ENCODE measurements around the gene TIRAP. TPM values are rescaled to one million over a fixed set of nuclear protein-coding genes. Genes with fewer than 3 reads are reported as not detected.
"Not testable (repeated sequence)": the region's sequence is repeated elsewhere in the genome, so short reads cannot be mapped to it uniquely, and the experiment has no call there.

TIRAP gene
- total RNA-seq, 8 experiments from 2014 or later: 2.1 to 11.7 (median 4.5) TPM

GRCh38 chr11:126297004-126297403 lies 14.1 kb downstream of the TIRAP start:
- in situ Hi-C loops (cut with MboI; ENCODE audit: low pct_unique_long_range_greater_than_20kb in 2 of 9, low sequenced_read_pairs in 9 of 9, unreplicated experiment in 9 of 9): no loop called here
- Histone ChIP-seq H3K4me1 (replicated peaks in 1 of 2) (no peaks in the 10 kb centered on the region), H3K27ac (no peak overlapping the region), H3K4me3 (no peak overlapping the region)
- no peak for ATAC-seq (replicated peaks in 6 of 8)
- 29 to 100% (median 83%) methylated on average over 1 to 2 of the region's 2 CpGs; no CpG with 5 or more reads in 1 of the 10 experiments for WGBS, 10 experiments

DNA sequence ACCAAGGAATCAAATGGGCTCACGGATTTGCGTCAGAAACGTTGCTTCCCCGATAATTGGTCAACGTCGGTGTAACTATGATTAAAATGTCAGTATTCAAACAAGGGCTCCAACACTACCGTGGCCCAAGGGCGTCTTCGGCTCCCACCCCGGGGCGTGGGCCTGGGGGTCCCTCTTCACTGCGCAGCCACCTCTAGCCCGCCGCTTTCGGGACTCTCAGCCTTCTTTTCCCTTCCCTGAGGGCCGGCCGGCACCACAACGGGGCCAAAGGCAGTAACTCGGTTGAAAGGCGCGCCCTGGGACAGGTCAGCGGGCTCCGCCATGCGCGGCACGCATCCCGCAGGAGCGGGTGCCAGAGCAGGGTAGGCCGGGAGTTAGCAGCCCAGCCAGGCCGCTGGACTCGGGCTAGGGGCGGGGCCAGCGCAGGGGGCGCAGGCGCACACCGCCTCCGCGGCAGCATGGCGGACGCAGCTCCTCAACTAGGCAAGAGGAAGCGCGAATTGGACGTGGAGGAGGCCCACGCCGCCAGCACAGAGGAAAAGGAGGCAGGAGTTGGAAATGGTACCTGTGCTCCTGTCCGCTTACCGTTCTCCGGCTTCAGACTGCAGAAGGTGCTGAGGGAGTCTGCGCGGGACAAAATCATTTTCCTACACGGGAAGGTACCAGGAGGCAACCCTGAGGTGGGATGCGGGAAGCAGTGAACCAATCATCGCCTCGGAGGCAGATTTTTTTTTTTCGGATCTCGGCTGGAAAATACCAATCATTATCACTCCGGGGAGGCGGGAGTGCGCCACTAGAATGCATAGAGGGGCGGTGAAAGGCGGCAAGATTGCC lies 20.9 kb downstream of the TIRAP start, which contains the start of gene DCPS:
TSS of gene DCPS (plus strand) at position 438 of the 834 bp plus-strand sequence. CDS start at position 459, 21 bp downstream.
- Histone ChIP-seq H3K4me3 (peak within 1 kb of the TSS; percentile 59 to 83 (median 74)), H3K27ac (peak within 1 kb of the TSS; percentile 93 to 94), H3K4me1 (replicated peaks in 1 of 2) (peaks cover 5 to 10% of the 10 kb centered on the region in 2 donors)
- in situ Hi-C loops (cut with MboI; ENCODE audit: low pct_unique_long_range_greater_than_20kb in 2 of 9, low sequenced_read_pairs in 9 of 9, unreplicated experiment in 9 of 9): loop anchor here in 1 of 9 experiments (25.0 kb wide), 1 partner anchor 108 kb away; no protein-coding TSS in a partner anchor
- 0 to 9% (median 3%) methylated on average over 4 to 33 of the region's 61 CpGs for WGBS, 10 experiments
- ATAC-seq (replicated peaks in 6 of 8): peak; percentile 87 to 97 (median 96)

- 0 to 88% (median 53%) methylated on average over 2 to 10 of the region's 12 CpGs; no CpG with 5 or more reads in 3 of the 10 experiments for WGBS, 10 experiments
- peak; percentile 17 to 46 (median 38) for ATAC-seq (replicated peaks in 6 of 8)
- Histone ChIP-seq H3K4me3 (peak overlapping the region; percentile 59 to 83 (median 74)), H3K4me1 (replicated peaks in 1 of 2) (peaks cover 5 to 10% of the 10 kb centered on the region in 2 donors), H3K27ac (peak overlapping the region; percentile 93 to 94)
- in situ Hi-C loops (cut with MboI; ENCODE audit: low pct_unique_long_range_greater_than_20kb in 2 of 9, low sequenced_read_pairs in 9 of 9, unreplicated experiment in 9 of 9): loop anchor here in 1 of 9 experiments (25.0 kb wide), 1 partner anchor 108 kb away; no protein-coding TSS in a partner anchor
Observed at GRCh38 chr11:126304457-126305075, 21.7 kb downstream of the TIRAP start.

DNA sequence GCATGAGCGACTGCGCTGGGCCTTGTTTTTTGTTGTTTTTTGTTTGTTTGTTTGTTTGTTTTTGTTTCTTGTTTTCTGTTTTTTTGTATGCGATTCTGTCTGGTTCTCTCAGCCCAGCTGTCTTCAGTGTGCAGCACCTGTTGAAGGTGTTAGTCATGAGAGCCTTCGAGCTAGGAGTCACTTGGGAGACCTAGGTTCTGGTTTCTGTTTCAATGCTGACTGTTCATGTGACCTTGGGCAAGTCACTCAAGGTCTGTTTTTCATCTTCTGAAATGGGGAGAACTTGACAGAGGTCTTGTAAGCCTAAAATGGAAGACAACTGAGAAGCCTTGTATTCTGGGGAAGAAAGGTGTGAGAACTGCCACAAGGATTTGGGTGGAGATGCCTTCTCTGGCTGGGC lies 22.8 kb downstream of the TIRAP start:
- Histone ChIP-seq H3K27ac (no peak overlapping the region), H3K4me1 (replicated peaks in 1 of 2) (peaks cover 8 to 10% of the 10 kb centered on the region in 2 donors), H3K4me3 (no peak overlapping the region)
- no peak for ATAC-seq (replicated peaks in 6 of 8)
- WGBS, 10 experiments: 83 to 100% (median 100%) methylated on average over 1 to 4 of the region's 4 CpGs; no CpG with 5 or more reads in 1 of the 10 experiments
- in situ Hi-C loops (cut with MboI; ENCODE audit: low pct_unique_long_range_greater_than_20kb in 2 of 9, low sequenced_read_pairs in 9 of 9, unreplicated experiment in 9 of 9): loop anchor here in 1 of 9 experiments (25.0 kb wide), 1 partner anchor 107 kb away; no protein-coding TSS in a partner anchor

- WGBS, 10 experiments: 0 to 100% (median 40%) methylated on average over 1 to 5 of the region's 5 CpGs; no CpG with 5 or more reads in 2 of the 10 experiments
- H3K4me1 ChIP-seq (replicated peaks in 1 of 2): peaks cover 8 to 10% of the 10 kb centered on the region in 2 donors
- no peak overlapping the region for H3K4me3 ChIP-seq
- in situ Hi-C loops (cut with MboI; ENCODE audit: low pct_unique_long_range_greater_than_20kb in 2 of 9, low sequenced_read_pairs in 9 of 9, unreplicated experiment in 9 of 9): loop anchor here in 1 of 9 experiments (25.0 kb wide), 1 partner anchor 105 kb away; no protein-coding TSS in a partner anchor
- no peak for ATAC-seq (replicated peaks in 6 of 8)
- no peak overlapping the region for H3K27ac ChIP-seq
Observed at GRCh38 chr11:126307706-126308105, 24.8 kb downstream of the TIRAP start.

DNA sequence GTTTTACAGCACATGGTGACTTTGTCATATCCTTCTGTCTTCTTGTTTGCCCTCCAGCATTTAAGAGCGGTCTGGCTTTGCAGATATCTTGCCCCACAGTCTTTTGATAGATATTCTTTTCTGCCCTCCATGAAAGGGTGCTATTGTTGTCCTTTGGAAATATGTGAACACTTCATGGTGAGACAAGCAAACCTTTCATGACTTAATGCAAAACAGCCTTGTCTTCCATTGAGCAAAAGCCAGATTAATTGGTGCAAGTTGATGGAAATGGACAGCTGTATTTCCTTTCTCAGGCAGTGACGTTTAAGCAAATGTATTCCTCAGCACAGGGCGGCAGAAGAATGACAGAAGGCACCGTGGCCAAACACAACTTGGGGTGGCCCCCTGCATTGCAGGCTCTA lies 25.4 kb downstream of the TIRAP start:
- Histone ChIP-seq H3K4me1 (replicated peaks in 1 of 2) (peaks cover 2 to 7% of the 10 kb centered on the region in 2 donors), H3K4me3 (no peak overlapping the region), H3K27ac (no peak overlapping the region)
- 0 to 100% (median 60%) methylated on average over 1 to 4 of the region's 4 CpGs; no CpG with 5 or more reads in 1 of the 10 experiments for WGBS, 10 experiments
- in situ Hi-C loops (cut with MboI; ENCODE audit: low pct_unique_long_range_greater_than_20kb in 2 of 9, low sequenced_read_pairs in 9 of 9, unreplicated experiment in 9 of 9): loop anchor here in 1 of 9 experiments (25.0 kb wide), 1 partner anchor 104 kb away; no protein-coding TSS in a partner anchor
- ATAC-seq (replicated peaks in 6 of 8): no peak

DNA sequence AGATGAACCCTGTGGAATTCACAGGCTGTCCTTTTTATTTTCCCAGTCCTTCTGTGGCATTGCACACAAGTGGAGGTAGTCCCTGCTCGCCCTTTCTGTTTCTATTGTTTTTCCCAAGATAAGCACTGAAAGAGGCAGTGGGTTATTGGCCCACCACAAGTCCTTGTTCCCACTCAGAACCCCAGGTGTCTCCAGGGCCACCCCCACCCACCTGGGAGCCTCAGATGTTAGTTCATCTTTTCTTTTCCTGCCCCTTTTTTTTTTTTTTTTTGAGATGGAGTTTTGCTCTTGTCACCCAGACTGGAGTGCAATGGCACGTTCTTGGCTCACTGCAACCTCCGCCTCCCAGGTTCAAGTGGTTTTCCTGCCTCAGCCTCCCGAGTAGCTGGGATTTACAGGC lies 25.9 kb downstream of the TIRAP start:
- 79 to 100% (median 90%) methylated on average over 1 to 4 of the region's 4 CpGs; no CpG with 5 or more reads in 1 of the 10 experiments for WGBS, 10 experiments
- H3K4me3 ChIP-seq; H3K4me1 ChIP-seq (replicated peaks in 1 of 2); ATAC-seq (replicated peaks in 6 of 8); H3K27ac ChIP-seq: not testable (repeated sequence)
- in situ Hi-C loops (cut with MboI; ENCODE audit: low pct_unique_long_range_greater_than_20kb in 2 of 9, low sequenced_read_pairs in 9 of 9, unreplicated experiment in 9 of 9): loop anchor here in 1 of 9 experiments (25.0 kb wide), 1 partner anchor 104 kb away; no protein-coding TSS in a partner anchor

GRCh38 chr11:126310200-126310991 lies 27.5 kb downstream of the TIRAP start:
- Histone ChIP-seq H3K27ac (no peak overlapping the region), H3K4me1 (replicated peaks in 1 of 2) (peaks cover 0 to 2% of the 10 kb centered on the region in 2 donors), H3K4me3 (no peak overlapping the region)
- ATAC-seq (replicated peaks in 6 of 8): peak; percentile 68 to 99 (median 98)
- 0 to 94% (median 74%) methylated on average over 1 to 9 of the region's 12 CpGs; no CpG with 5 or more reads in 2 of the 10 experiments for WGBS, 10 experiments
- in situ Hi-C loops (cut with MboI; ENCODE audit: low pct_unique_long_range_greater_than_20kb in 2 of 9, low sequenced_read_pairs in 9 of 9, unreplicated experiment in 9 of 9): loop anchor here in 1 of 9 experiments (25.0 kb wide), 1 partner anchor 102 kb away; no protein-coding TSS in a partner anchor

GRCh38 chr11:126310992-126311310 lies 28.1 kb downstream of the TIRAP start:
- ATAC-seq (replicated peaks in 6 of 8): peak in 5 of 8 experiments; percentile 15 to 27 (median 19)
- in situ Hi-C loops (cut with MboI; ENCODE audit: low pct_unique_long_range_greater_than_20kb in 2 of 9, low sequenced_read_pairs in 9 of 9, unreplicated experiment in 9 of 9): loop anchor here in 1 of 9 experiments (25.0 kb wide), 1 partner anchor 101 kb away; no protein-coding TSS in a partner anchor
- 55 to 100% (median 83%) methylated on average over 1 to 6 of the region's 6 CpGs; no CpG with 5 or more reads in 2 of the 10 experiments for WGBS, 10 experiments

DNA sequence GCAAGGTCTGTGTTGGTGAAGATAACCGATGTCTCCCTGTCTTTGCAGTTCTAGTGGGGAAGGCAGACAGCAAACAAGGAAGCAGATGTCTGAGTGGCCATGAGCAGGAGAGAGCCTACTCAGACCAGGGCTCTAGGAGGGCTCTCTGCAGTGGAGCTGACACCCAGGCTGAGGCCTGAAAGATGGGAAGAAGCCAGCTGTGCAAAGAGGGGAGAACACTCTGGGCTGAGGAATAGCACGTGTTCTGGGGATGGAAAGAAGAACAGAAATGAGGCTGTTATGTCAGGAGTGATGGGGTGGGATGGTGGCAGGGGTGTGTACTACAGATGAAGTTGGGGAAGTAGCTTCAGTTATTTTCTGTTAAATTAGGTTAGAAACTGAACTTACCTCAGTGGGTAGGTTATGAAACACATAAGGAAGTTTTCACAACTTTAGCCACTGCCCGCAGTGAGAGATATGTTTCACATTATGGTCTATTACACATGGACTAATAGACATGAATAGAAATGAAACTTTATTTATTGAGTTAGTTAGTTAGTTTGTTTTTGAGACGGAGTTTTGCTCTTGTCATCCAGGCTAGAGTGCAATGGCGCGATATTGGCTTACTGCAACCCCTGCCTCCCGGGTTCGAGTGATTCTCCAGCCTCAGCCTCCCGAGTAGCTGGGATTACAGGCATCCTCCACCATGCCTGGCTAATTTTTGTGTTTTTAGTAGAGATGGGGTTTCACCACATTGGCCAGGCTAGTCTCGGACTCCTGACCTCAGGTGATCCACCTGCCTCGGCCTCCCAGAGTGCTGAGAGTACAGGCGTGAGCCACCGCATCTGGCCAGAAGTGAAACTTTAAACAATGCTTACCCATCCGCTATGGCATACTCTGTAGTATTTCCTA lies 28.8 kb downstream of the TIRAP start:
- ATAC-seq (replicated peaks in 6 of 8): no peak
- H3K27ac ChIP-seq: no peak overlapping the region
- 72 to 100% (median 94%) methylated on average over 1 to 10 of the region's 14 CpGs for WGBS, 10 experiments
- in situ Hi-C loops (cut with MboI; ENCODE audit: low pct_unique_long_range_greater_than_20kb in 2 of 9, low sequenced_read_pairs in 9 of 9, unreplicated experiment in 9 of 9): loop anchor here in 1 of 9 experiments (25.0 kb wide), 1 partner anchor 101 kb away; no protein-coding TSS in a partner anchor
- peaks cover 0 to 2% of the 10 kb centered on the region in 2 donors for H3K4me1 ChIP-seq (replicated peaks in 1 of 2)
- no peak overlapping the region for H3K4me3 ChIP-seq

More at GRCh38 chr11:126310992-126311310, 28.1 kb downstream of the TIRAP start:
- H3K4me3 ChIP-seq: no peak overlapping the region
- peaks cover 0 to 2% of the 10 kb centered on the region in 2 donors for H3K4me1 ChIP-seq (replicated peaks in 1 of 2)
- H3K27ac ChIP-seq: no peak overlapping the region

DNA sequence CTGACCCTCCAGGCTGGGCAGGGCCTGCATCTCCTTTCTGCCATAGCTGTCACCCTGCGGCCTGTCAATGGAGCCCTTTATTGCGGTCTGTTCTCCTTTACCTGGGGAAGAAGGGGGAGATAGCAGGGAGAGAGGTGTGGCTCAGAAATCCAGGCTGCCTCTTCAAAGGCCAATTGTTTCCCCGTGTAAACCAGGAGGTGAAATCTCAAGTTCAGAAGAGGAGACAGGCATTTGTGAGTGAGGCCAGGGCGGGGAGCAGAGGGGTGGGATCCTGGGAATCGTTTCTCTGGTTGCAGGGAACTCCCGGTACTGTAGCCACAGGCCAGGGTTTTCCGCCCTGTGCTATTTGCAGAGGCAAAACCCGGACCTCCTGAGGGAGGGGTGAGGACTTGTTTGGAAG lies 30.1 kb downstream of the TIRAP start:
- in situ Hi-C loops (cut with MboI; ENCODE audit: low pct_unique_long_range_greater_than_20kb in 2 of 9, low sequenced_read_pairs in 9 of 9, unreplicated experiment in 9 of 9): loop anchor here in 1 of 9 experiments (25.0 kb wide), 1 partner anchor 99 kb away; no protein-coding TSS in a partner anchor
- Histone ChIP-seq H3K27ac (no peak overlapping the region), H3K4me1 (replicated peaks in 1 of 2) (peaks cover 2 to 4% of the 10 kb centered on the region in 2 donors), H3K4me3 (no peak overlapping the region)
- peak in 3 of 8 experiments; percentile 50 to 63 (median 60) for ATAC-seq (replicated peaks in 6 of 8)
- WGBS, 10 experiments: 6 to 78% (median 63%) methylated on average over 1 to 5 of the region's 8 CpGs; no CpG with 5 or more reads in 4 of the 10 experiments

Data from motor neuron (in vitro differentiated cells).